AG20443 (cell line): ENCODE results near the gene FAM107B.

Experiments used
- DNase-seq: peaks from one replicate; pipeline ENCODE4 v3.0.0; 2012; ENCODE audit warnings: low spot score, mixed read lengths

The FAM107B gene

GRCh38 chr10:14776546-14776945 is 1.8 kb upstream of the FAM107B start:
- DNase-seq = no peak

- no peak for DNase-seq
Measured at GRCh38 chr10:14775656-14776055, 959 bp upstream of the FAM107B start.

GRCh38 chr10:14774214-14774580 is 500 bp downstream of the FAM107B start:
- DNase-seq = no peak

- DNase-seq = no peak
Measured at GRCh38 chr10:14773551-14774213, 1.0 kb downstream of the FAM107B start.

- no peak for DNase-seq
Measured at GRCh38 chr10:14772399-14772798, 2.3 kb downstream of the FAM107B start.

GRCh38 chr10:14770927-14771326 is 3.8 kb downstream of the FAM107B start:
- no peak for DNase-seq

GRCh38 chr10:14761372-14761771 is 13.3 kb downstream of the FAM107B start:
- no peak for DNase-seq

- DNase-seq = no peak
Measured at GRCh38 chr10:14758994-14759664, 15.6 kb downstream of the FAM107B start.

- no peak for DNase-seq
Measured at GRCh38 chr10:14758451-14758850, 16.2 kb downstream of the FAM107B start.

GRCh38 chr10:14757986-14758385 is 16.7 kb downstream of the FAM107B start:
- DNase-seq = no peak

GRCh38 chr10:14757394-14757793 is 17.3 kb downstream of the FAM107B start:
- no peak for DNase-seq

- no peak for DNase-seq
Measured at GRCh38 chr10:14753441-14753840, 21.3 kb downstream of the FAM107B start.

- peak; percentile 80 for DNase-seq
Measured at GRCh38 chr10:14751921-14752320, 22.8 kb downstream of the FAM107B start.

- DNase-seq = peak; percentile 22
Measured at GRCh38 chr10:14751014-14751896, 23.4 kb downstream of the FAM107B start.

GRCh38 chr10:14749070-14749809 is 25.5 kb downstream of the FAM107B start:
- DNase-seq = no peak

GRCh38 chr10:14748441-14748840 is 26.3 kb downstream of the FAM107B start:
- peak; percentile 45 for DNase-seq

- DNase-seq = no peak
Measured at GRCh38 chr10:14742815-14743214, 31.9 kb downstream of the FAM107B start.

- no peak for DNase-seq
Measured at GRCh38 chr10:14742382-14742781, 32.3 kb downstream of the FAM107B start.

- DNase-seq = no peak
Measured at GRCh38 chr10:14740684-14741247, 33.9 kb downstream of the FAM107B start.

GRCh38 chr10:14737808-14738545 is 36.7 kb downstream of the FAM107B start:
- no peak for DNase-seq

- DNase-seq = peak; percentile 53
Measured at GRCh38 chr10:14736600-14737081, 38.1 kb downstream of the FAM107B start.
